ENCODE results near the gene EIF3C.
"Not testable (repeated sequence)": the region's sequence is repeated elsewhere in the genome, so short reads cannot be mapped to it uniquely, and the experiment has no call there.

DNA sequence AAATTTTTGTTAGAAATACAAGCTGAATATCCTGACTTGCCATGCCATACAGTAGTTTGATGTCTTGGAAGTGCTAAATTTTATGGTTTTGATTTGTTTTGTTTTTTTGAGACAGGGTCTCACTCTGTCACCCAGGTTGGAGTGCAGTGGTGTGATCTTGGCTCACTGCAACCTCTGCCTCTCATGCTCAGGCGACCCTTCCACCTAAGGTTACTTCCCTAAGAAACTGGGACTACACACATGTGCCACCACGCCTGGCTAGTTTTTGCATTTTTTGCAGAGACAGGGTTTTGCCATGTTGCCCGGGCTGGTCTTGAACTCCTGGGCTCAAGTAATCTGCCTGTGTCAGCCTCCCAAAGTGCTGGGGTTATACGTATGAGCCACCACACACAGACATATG is 19.5 kb upstream of the EIF3C start:
- not testable (repeated sequence) for TF ChIP-seq CTCF, POLR2A (IDR thresholded peaks at IDR 0.05)
